GM19463 (cell line): ENCODE results near the gene COL5A3.
"Not testable (repeated sequence)": the region's sequence is repeated elsewhere in the genome, so short reads cannot be mapped to it uniquely, and the experiment has no call there.

ENCODE experiments used
- ATAC-seq: cut with Tn5 transposase; IDR thresholded peaks from one replicate; pipeline ENCODE4 v1.9.1; 2021; ENCODE audit warnings: mild to moderate bottlenecking, moderate library complexity; ENCODE audit not compliant: unreplicated experiment

Gene COL5A3

GRCh38 chr19:9972103-9972502 lies 38.2 kb downstream of the COL5A3 start:
- ATAC-seq = no peak

- ATAC-seq = no peak
Measured at GRCh38 chr19:9971166-9971897, 39.0 kb downstream of the COL5A3 start.

- ATAC-seq = no peak
Measured at GRCh38 chr19:9970481-9970880, 39.8 kb downstream of the COL5A3 start.

GRCh38 chr19:9969688-9969975 lies 40.7 kb downstream of the COL5A3 start:
- no peak for ATAC-seq

- no peak for ATAC-seq
Measured at GRCh38 chr19:9968820-9969687, 41.2 kb downstream of the COL5A3 start.

- no peak for ATAC-seq
Measured at GRCh38 chr19:9967326-9967725, 43.0 kb downstream of the COL5A3 start.

- no peak for ATAC-seq
Measured at GRCh38 chr19:9966448-9966847, 43.9 kb downstream of the COL5A3 start.

GRCh38 chr19:9966024-9966423 lies 44.3 kb downstream of the COL5A3 start:
- ATAC-seq = no peak

GRCh38 chr19:9962623-9963290 lies 47.5 kb downstream of the COL5A3 start:
- ATAC-seq = no peak

GRCh38 chr19:9961103-9961502 lies 49.2 kb downstream of the COL5A3 start:
- ATAC-seq = no peak

- ATAC-seq = no peak
Measured at GRCh38 chr19:9958379-9958821, 51.9 kb downstream of the COL5A3 start.

GRCh38 chr19:9956956-9957355 lies 53.3 kb downstream of the COL5A3 start:
- no peak for ATAC-seq

GRCh38 chr19:9953802-9954542 lies 56.3 kb downstream of the COL5A3 start:
- no peak for ATAC-seq

GRCh38 chr19:9952276-9952675 lies 58.0 kb downstream of the COL5A3 start:
- ATAC-seq = no peak

GRCh38 chr19:9947441-9947840 lies 62.9 kb downstream of the COL5A3 start:
- no peak for ATAC-seq

GRCh38 chr19:9946528-9947125 lies 63.7 kb downstream of the COL5A3 start:
- ATAC-seq = not testable (repeated sequence)

GRCh38 chr19:9945319-9945966 lies 64.9 kb downstream of the COL5A3 start:
- ATAC-seq = no peak

- ATAC-seq = no peak
Measured at GRCh38 chr19:9943744-9944143, 66.6 kb downstream of the COL5A3 start.

- ATAC-seq = no peak
Measured at GRCh38 chr19:9941671-9942070, 68.6 kb downstream of the COL5A3 start.

- ATAC-seq = no peak
Measured at GRCh38 chr19:9941231-9941630, 69.1 kb downstream of the COL5A3 start.
